ENCODE measurements around the gene TMEM9. TPM values are rescaled to one million over a fixed set of nuclear protein-coding genes. Genes with fewer than 3 reads are reported as not detected.

TMEM9 gene
- polyA plus RNA-seq: 10 to 100 TPM; 33.8 to 43.7 (median 36.4) TPM

DNA sequence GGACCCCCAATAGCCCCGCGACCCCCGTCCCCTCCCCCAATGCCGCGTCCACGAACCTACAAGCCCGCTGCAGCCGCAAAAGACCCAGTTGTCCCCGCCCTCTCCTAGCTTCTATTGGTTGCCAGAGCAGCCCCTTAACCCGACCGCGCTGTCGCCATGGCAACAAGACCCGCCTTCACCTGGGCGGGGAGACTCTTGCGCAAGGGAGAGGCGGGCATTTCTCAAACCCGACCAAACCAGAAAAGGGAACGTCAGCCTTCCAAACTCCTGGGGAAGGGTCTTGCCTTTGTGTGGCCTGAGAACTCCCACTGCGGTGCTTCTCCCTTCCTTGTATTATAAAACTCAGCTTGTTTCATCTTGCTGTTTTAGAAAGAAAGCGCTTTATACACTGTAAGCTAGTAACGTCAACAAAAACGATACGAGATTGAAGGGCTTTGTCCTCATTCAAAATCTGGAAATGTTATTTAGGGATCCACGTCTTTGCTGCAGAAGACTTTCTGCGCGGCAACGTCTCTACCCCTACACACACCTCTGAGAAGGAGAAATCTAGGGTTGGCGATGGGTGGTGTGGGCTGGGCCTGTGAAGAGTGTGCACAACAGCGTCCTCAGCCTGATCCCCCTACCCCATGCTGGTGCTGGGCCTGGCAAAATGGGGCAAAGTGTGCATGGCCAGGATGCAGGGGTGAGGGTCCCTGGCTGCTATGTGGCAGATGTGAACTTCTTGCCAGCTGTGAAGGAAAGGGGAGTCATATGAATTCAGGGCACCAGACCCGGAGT is at the start of gene TMEM9:
TMEM9 (minus strand) TSS at position 86 of the 777 bp plus-strand sequence. CDS start 551 bp downstream, outside the sequence.
- no peak within 1 kb of the TSS for H3K27ac ChIP-seq (ENCODE audit: low read depth, low read length)
- 9 to 10% (median 10%) methylated on average over 31 of the region's 31 CpGs for WGBS, 3 donors

DNA sequence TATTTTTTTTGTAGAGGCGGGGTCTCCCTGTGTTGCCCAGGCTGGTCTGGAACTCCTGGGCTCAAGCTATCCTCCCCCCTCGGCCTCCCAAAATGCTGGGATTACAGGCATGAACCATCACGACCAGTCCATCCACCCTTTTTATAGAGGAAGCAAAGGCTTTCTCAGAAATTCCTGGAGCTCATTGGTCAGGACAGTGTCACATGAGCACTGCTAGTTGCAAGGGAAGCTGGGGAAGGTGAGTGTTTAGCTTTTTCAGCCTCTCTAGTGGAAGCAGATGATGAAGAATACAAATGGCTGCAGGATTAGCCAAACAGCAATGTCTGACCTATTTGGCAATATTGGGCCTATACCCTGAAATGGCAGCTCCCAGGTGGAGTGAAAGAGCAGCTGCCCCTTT is 44.3 kb upstream of the TMEM9 start:
- no peak overlapping the region for H3K27ac ChIP-seq (ENCODE audit: low read depth, low read length)
- WGBS, 3 donors: 91 to 95% (median 93%) methylated on average over 3 of the region's 3 CpGs

DNA sequence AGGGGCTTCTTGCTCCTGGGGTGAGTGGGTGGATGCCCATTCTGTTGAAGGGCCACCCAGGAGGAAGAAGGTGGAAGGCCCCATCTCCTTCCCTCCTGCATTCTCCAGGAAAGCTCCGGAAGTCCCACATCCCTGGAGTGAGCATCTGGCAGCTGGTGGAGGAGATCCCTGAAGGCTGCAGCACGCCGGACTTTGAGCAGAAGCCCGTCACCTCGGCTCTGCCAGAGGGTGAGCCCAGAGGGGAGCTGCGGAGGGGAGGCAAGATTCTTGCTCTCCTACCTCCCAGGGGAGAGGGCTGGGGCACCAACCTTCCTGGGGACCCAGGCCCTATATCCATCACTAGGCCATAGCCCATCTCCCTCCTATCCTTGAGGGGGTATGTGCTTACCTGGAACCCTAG is 39.8 kb upstream of the TMEM9 start:
- H3K27ac ChIP-seq (ENCODE audit: low read depth, low read length): no peak overlapping the region
- 66 to 85% (median 78%) methylated on average over 6 of the region's 6 CpGs for WGBS, 3 donors

DNA sequence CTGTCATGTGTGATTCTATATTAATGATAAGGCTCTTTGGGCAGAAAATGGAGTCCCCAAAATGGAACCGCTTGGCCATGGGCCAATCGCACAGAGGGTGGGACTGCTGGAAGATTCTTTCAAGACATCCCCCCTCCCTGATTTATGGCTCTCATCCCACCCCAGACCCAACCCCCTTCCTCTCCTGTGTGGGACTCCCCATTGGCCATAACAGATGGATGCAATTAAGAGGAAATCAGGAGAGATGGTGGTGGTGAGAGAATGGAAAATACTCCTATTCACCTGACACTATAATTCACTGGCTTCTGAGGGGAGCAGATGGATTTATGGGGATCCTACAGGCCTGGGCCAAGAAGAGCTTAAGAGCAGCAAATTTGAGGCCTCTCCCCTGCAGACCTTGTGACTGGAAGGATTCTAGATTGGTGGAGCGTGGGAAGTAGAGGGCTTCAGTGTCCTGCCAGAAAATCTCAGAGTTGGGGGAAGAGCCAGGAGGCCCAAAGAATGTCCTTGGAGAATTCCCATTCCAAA is 38.1 kb upstream of the TMEM9 start:
- 65 to 80% (median 79%) methylated on average over 3 of the region's 3 CpGs for WGBS, 3 donors
- H3K27ac ChIP-seq (ENCODE audit: low read depth, low read length): no peak overlapping the region

DNA sequence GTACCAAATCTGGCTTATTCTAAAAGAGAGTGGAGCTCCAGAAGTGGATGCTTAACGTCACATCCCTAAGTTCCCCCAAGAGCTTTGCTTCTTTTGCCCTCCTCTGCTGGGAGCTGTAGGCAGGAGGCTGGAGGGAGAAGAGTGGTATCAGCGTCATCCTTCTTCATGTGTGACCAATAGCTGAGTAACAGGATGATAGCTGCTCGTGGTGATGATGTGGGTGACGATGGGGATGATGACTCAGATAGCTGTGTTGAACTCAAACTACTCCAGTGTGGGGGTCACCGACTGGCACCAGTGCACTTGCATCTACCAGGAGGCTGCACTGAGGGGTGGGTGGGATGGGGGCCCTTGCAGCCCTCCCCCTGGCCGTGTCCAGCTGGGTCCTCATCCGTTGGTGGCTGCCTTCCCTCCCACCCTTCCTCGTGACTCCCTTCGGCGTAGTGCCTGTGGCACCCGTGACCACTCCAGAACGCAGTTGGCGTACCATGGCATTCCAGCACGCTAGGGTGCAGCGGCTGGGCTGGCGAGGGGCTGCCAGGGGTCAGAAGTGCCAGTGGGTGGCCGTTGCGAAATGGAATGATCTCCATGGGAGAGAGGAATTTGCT is 37.5 kb upstream of the TMEM9 start:
- 71 to 88% (median 79%) methylated on average over 18 of the region's 18 CpGs for WGBS, 3 donors
- no peak overlapping the region for H3K27ac ChIP-seq (ENCODE audit: low read depth, low read length)

DNA sequence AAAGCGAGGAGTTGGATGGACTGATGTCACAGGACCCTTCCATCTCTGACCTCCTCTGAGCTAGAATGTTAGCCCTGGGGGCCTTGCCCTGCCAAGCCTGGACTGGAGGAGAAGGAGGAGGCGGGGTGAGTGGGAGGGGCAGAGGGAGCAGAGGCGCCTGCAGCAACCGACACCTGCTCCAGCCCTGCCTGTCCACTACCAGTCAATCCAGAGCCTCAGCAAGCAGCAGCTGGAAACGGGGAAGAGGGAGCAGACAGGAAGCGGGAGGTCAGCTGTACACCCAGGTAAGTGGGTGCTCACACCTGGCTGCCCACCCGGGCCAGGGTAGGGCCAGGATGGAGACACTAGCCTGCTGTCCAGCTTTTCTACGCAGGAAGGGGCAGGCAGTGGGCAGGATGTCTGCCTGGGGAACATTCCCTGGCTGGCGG is 36.4 kb upstream of the TMEM9 start, which contains the start of gene IGFN1:
IGFN1 (plus strand) TSS at position 201 of the 428 bp plus-strand sequence. CDS start 2,470 bp downstream, outside the sequence.
- 55 to 66% (median 56%) methylated on average over 7 to 9 of the region's 9 CpGs for WGBS, 3 donors
- no peak within 1 kb of the TSS for H3K27ac ChIP-seq (ENCODE audit: low read depth, low read length)

DNA sequence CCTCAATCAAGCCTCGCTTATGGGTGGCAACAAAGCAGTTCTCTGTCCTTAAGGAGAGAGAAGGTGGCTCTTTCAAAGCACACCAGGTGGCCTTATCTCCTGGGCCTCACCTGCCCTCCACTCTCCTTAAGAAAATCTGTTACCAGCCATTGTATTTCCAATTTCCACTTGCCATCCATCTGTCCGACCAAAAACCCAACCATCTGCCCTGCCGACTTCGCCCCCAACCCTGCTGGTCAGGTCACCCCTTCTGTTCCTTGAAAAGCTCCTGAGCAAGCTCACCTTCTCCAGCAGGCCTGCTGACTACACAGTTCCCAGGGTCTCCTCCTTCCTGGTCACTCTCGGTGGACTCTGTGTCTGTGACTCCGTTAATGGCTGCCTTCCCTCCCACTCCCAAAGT is 35.7 kb upstream of the TMEM9 start:
- H3K27ac ChIP-seq (ENCODE audit: low read depth, low read length): no peak overlapping the region
- 88 to 93% (median 90%) methylated on average over 6 of the region's 6 CpGs for whole genome bisulfite sequencing, 3 donors

DNA sequence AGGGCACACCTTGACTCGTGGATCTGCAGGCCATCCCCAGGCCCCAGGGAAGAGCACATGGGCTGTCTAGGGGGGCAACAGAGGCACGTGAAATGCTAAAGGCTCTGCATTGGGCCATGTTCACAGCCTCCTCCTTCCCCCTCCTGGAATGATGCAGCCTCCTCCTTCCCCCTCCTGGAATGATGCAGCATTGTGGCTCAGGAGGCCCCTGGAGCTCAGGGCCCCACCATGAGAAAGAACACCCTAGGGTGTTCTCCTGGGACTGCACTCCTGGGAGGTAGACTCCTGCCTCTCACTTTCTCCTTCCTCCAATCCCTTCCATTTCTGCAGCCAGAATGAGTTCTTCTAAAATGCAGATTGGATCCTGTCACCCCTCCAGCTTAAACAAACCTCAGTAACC is 34.8 kb upstream of the TMEM9 start:
- WGBS, 3 donors: 76 to 83% (median 81%) methylated on average over 2 of the region's 2 CpGs

DNA sequence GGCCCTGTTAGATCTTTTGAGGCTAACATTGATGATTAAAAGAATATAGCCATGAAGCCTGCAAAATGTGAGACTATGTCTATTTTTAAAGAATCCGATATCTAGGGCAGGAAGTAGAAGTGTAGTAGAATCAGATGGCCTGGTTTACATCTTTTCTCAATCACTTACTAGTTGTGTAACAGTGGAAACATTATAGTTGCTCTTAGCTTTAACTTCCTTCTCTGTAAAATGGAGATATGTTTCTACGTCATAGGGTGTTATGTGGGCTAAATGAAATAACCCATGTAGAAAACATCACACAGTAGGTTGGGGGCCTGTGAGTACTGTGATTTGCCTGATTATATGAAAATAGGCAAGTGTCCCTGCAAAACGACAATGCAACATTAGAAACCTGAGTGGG is 31.9 kb upstream of the TMEM9 start:
- no peak overlapping the region for H3K27ac ChIP-seq (ENCODE audit: low read depth, low read length)
- 64 to 90% (median 66%) methylated on average over 3 of the region's 3 CpGs for WGBS, 3 donors

More for the DNA sequence above, 34.8 kb upstream of the TMEM9 start:
- H3K27ac ChIP-seq (ENCODE audit: low read depth, low read length): no peak overlapping the region

DNA sequence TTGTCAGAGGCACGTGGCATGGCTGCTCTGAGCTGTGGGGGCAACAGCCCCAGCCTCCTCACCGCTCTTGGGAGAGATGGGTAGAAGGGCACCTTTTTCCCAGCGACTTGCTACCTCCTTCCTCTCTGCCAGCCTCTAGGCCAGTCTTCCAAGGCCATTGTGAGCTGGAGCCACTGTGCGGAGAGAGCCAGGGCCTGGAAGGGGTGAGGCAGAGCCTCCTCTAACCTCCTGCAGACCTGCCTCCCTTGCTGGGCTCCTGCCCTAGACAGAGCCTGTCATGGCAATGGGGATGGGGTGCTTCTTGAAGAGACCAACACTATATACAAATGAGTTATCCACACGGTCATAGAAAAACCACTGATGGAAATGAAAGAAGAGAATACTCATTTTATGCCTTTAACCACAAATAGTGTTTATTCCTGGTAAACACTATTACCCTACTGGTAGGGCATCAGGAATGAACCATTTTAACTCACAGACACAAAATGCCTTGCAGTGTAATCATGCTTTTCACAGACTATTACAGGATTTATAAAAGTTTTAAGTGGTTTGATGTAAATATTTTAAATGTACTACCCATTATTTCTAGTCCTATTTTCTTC is 31.4 kb upstream of the TMEM9 start:
- 89 to 91% (median 90%) methylated on average over 5 of the region's 5 CpGs for WGBS, 3 donors
- no peak overlapping the region for H3K27ac ChIP-seq (ENCODE audit: low read depth, low read length)

DNA sequence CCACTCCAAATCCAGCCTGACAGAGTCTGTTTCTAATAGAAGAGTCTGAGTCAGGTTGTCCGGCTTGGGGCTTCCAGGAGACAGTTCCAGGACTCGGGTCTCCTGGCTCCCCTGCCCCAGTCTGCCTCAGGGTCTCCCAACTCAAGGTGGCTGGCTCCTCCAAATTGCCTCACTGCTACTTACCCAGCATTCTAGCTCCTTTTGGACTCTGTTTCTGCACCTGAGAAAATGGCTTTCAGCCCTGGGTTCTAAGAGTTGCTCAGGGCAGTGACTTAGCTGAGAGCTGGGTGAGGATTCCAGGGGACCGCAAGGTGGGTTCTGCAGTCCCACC is 30.8 kb upstream of the TMEM9 start:
- 58 to 74% (median 66%) methylated on average over 3 of the region's 3 CpGs for WGBS, 3 donors
- H3K27ac ChIP-seq (ENCODE audit: low read depth, low read length): no peak overlapping the region

DNA sequence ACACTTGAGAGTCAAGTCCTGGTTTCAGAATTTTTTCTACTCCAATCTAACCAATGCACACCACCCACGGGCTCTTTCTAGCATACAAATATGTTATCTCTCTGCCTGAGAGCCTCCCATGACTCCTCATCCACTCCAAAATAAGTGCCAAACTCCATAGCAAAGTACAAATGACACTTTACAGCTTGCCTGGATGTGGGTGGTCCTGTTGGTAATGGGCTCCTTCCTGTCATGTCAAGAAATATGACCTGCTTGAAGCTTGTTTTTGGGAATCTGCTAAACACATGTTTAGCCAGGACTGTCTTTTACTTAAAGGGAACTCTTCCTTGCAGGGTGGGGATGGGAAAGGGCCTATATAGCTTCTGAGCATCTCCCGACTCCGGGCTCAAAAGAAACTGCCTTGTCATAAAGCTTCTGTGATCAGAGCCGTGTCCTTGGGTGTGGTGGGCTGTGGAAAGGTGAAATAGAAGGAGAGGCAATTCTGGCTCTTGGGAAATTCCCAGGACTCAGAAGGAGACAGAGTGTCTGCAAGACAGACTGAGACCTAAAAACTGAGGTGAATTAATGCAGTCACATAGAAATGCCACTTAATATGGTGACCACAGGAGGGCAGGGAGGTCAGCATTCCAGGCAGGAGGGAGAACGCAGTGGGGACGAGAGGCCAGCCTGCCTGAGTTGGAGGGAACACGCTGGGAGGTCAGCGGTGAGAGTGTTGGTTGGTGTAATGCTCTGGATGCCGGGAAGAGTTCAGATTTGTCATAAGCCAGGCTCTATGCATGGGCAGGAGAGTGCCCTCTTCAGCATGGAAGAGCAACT is 30.2 kb upstream of the TMEM9 start:
- H3K27ac ChIP-seq (ENCODE audit: low read depth, low read length): no peak overlapping the region

DNA sequence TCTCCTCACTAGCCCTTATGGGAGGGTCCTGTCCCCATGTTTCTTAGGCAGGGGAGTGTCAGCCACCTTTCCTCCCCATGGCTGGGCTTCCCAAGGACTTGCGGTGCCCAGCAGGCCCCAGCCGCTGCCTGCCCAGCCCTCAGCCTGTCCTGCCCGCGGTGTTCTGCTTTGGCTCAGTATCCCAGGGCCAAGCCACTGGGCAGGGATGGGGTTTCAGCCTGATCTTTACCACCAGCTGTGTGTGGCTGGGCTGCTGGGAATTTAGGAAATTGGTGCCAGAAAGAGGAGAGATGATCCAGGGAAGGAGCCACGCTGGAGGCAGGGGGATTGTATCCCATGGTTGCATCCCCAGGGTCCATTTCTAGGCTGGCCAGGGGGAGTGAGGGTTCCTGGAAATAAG is 29.5 kb upstream of the TMEM9 start:
- 86 to 89% (median 88%) methylated on average over 5 of the region's 5 CpGs for WGBS, 3 donors
- H3K27ac ChIP-seq (ENCODE audit: low read depth, low read length): no peak overlapping the region

More for the DNA sequence above, 30.2 kb upstream of the TMEM9 start:
- 56 to 62% (median 57%) methylated on average over 9 of the region's 9 CpGs for WGBS, 3 donors

DNA sequence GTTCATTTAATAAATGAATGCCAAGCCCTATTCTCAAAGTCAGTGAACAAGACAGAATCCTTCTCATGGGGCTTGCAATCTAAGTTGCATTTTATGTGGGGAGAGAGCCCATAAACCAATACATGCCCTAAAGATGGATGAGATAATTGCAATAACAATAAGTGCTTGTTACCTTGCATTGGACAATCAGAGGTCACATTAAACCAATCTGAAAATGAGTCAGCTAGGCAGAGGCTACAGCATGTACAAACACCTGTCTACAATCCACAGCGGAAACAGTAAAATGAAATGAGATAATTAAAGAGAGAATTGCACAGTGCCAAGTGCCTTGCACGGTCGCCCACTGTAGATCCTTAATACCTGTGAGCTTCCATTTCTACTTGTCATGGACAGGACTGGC is 28.9 kb upstream of the TMEM9 start:
- 92 to 97% (median 97%) methylated on average over 3 of the region's 3 CpGs for WGBS, 3 donors
- H3K27ac ChIP-seq (ENCODE audit: low read depth, low read length): no peak overlapping the region

DNA sequence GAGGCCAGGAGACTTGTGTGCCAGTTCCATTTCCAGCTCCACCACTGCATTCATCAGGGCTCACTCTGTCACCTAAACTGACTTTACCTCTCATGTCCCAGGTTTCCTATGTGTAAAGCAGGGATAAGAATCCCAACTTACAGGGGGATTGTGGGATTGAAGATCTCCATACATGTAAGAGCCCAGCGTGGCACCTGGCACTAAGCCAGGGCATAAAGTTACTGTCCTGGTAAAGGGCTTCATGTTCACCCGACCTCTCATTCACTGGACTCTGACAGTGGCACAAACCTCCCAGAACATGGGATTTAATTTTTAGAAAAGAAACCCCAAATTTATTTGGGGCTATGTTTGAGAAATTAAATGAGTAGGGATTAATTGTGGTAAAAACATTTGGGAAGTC is 27.5 kb upstream of the TMEM9 start:
- no peak overlapping the region for H3K27ac ChIP-seq (ENCODE audit: low read depth, low read length)

DNA sequence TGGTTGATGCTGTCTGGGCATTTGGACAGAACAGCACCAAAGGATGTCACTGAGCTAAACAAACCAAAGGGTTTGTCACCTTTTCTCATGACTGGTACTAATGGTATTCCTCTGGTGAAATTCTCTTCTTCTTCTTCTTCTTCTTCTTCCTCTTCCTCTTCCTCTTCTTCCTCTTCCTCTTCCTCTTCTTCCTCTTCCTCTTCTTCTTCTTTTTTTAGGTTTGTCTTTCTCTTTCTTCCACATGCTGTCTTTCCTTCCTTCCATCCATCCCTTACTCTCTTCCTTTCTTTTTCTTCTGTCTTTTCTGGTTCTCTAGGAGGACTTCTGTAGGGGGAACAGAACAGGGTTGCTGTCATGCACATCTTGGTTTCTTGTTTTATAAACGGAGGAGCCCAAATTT is 27.0 kb upstream of the TMEM9 start:
- H3K27ac ChIP-seq (ENCODE audit: low read depth, low read length): no peak overlapping the region
- WGBS, 3 donors: 72 to 77% (median 74%) methylated on average over 1 of the region's 1 CpG

More for the DNA sequence above, 27.5 kb upstream of the TMEM9 start:
- 59 to 82% (median 74%) methylated on average over 2 of the region's 2 CpGs for WGBS, 3 donors

DNA sequence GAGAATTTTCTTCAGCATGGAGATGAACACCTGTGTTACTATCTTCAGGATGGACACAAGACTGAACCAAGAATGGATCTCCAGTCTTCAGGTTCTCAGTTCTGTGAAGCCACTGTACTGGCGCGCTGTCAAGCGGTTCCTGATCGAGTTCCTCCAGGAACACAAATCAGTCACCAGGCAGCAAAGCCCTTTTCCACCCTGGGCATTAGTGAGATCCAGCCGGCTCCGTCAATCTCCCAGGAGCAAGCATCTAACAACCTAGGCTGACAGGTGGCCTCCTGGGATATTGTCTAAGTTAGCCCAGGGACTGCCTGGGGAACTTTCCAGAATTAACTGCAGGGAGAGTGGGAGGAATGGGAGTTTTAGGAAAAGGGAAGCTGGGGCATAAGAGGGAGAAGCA is 26.6 kb upstream of the TMEM9 start:
- H3K27ac ChIP-seq (ENCODE audit: low read depth, low read length): no peak overlapping the region
- WGBS, 3 donors: 91 to 97% (median 96%) methylated on average over 6 of the region's 6 CpGs

DNA sequence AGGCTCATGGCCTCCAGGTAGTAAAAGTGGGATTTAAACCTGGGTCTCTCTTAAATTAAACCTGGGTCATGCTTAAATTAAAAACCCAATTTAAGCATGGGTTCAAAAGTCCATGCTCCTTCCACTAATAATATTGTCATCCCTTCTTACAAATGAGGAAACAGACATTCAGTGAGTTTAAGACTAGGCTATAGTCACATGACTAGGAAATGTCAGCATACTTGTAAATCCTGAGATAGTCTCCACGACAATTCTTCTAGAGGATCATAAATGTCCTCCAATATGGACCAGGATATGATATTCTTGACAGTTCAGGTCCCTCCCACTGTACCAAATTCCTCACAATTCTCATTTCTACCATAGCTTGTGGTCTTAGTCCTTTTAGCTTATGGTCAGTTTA is 25.9 kb upstream of the TMEM9 start:
- WGBS, 3 donors: 26 to 66% (median 29%) methylated on average over 1 of the region's 1 CpG
- no peak overlapping the region for H3K27ac ChIP-seq (ENCODE audit: low read depth, low read length)
